ENCODE data around the gene CD247.

CD247 gene

GRCh38 chr1:167404161-167404888 lies 114.0 kb downstream of the CD247 start:
- DNase-seq (ENCODE audit: low read depth): no peak
- TF ChIP-seq, protein P1, sequence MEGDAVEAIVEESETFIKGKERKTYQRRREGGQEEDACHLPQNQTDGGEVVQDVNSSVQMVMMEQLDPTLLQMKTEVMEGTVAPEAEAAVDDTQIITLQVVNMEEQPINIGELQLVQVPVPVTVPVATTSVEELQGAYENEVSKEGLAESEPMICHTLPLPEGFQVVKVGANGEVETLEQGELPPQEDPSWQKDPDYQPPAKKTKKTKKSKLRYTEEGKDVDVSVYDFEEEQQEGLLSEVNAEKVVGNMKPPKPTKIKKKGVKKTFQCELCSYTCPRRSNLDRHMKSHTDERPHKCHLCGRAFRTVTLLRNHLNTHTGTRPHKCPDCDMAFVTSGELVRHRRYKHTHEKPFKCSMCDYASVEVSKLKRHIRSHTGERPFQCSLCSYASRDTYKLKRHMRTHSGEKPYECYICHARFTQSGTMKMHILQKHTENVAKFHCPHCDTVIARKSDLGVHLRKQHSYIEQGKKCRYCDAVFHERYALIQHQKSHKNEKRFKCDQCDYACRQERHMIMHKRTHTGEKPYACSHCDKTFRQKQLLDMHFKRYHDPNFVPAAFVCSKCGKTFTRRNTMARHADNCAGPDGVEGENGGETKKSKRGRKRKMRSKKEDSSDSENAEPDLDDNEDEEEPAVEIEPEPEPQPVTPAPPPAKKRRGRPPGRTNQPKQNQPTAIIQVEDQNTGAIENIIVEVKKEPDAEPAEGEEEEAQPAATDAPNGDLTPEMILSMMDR (conservative IDR thresholded peaks at IDR 0.05; ENCODE audit: control insufficient read depth, insufficient read depth, low read depth, low read length): no peak
- no peak overlapping the region for H3K4me3 ChIP-seq (ENCODE audit: control insufficient read depth, low read depth, low read length)

DNA sequence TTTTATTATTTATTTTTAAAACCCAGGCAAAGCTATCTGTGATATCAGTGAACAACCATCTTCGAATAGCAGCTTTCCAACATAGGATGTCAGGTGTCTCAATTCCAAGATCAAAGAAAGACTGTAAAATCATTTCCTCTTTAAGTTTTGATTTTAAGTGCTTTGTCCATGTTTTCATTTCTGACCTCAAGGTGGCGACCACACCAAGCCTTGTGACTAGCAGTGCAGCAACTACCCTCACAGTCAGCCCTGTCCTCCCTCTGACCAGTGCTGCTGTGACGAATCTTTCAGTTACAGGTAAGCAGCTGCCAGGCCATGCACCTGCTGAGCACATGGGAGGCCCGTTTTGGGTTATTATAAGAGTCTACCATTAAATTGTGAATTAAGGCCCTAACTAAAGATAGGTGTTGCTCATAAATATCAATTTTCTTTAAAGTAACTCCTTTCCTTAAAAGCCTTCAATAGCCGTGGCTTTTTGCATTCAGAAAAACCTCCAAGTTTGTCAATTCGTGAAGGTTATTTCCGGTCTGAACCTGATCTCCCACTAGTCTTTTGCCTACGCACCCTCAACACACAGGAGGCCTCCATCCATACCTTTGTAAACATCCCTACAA lies 117.0 kb downstream of the CD247 start:
- DNase-seq (ENCODE audit: low read depth): peak; percentile 57
- TF ChIP-seq, protein P1 (conservative IDR thresholded peaks at IDR 0.05; ENCODE audit: control insufficient read depth, insufficient read depth, low read depth, low read length): peak; percentile 67
- H3K4me3 ChIP-seq (ENCODE audit: control insufficient read depth, low read depth, low read length): no peak overlapping the region

DNA sequence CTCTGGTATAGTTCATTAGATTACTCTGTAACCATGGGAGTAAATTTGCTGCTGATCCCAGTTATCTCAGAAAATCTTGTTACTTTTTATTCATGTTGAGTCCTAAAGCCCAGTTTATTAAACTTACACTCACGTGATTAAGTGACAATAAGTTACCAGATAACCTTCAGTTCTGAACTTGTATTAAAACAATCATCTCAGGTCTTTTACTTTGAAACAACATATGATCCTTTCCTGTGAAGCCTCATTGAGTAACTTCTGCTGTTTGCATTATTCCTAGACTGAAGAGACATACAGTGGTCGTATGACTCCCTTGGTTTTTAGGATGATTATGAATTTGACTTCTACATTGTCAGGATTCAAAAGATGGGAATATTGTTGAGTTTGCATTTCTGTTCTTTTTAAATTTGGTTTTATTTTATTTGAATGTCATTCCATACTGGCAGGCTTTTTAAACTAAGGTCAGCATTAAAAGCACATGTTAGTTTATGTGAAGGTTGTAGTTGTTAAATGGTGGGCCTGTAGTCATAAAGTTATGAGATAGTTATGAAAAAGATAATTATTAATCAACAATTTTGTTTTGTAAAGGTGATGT lies 117.9 kb downstream of the CD247 start:
- H3K4me3 ChIP-seq (ENCODE audit: control insufficient read depth, low read depth, low read length): no peak overlapping the region
- TF ChIP-seq, protein P1 (conservative IDR thresholded peaks at IDR 0.05; ENCODE audit: control insufficient read depth, insufficient read depth, low read depth, low read length): no peak
- no peak for DNase-seq (ENCODE audit: low read depth)

DNA sequence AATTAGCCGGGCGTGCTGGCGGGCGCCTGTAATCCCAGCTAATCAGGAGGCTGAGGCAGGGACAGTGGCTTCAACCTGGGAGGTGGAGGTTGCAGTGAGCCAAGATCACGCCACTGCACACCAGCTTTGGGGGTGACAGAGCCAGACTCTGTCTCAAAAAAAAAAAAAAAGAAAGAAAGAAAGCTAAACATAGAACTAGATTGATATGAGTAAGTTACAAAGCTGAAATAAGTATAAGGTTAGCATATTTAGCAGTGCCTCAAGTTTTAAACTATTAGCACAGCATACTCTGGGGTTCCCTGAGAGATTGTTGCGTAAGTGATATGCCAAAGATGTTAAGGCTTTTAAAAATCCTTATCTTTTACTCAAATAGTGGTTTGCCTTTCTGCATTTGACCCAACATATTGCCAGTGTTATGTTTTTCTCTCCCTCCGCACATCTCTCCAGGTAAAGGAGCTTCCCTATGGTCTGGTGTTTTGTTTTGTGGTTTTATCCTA lies 126.1 kb downstream of the CD247 start:
- TF ChIP-seq, protein P1 (conservative IDR thresholded peaks at IDR 0.05; ENCODE audit: control insufficient read depth, insufficient read depth, low read depth, low read length): no peak
- H3K4me3 ChIP-seq (ENCODE audit: control insufficient read depth, low read depth, low read length): no peak overlapping the region
- no peak for DNase-seq (ENCODE audit: low read depth)

- H3K4me3 ChIP-seq (ENCODE audit: control insufficient read depth, low read depth, low read length): no peak overlapping the region
- TF ChIP-seq, protein P1 (conservative IDR thresholded peaks at IDR 0.05; ENCODE audit: control insufficient read depth, insufficient read depth, low read depth, low read length): no peak
- no peak for DNase-seq (ENCODE audit: low read depth)
Measured at GRCh38 chr1:167388976-167389375, 129.4 kb downstream of the CD247 start.

GRCh38 chr1:167387251-167387910 lies 130.9 kb downstream of the CD247 start:
- TF ChIP-seq, protein P1 (conservative IDR thresholded peaks at IDR 0.05; ENCODE audit: control insufficient read depth, insufficient read depth, low read depth, low read length): no peak
- H3K4me3 ChIP-seq (ENCODE audit: control insufficient read depth, low read depth, low read length): no peak overlapping the region
- DNase-seq (ENCODE audit: low read depth): no peak
